HG02852 (cell line): ENCODE results near the gene OXCT1.
A peak's percentile ranks its signal among the peaks of the same experiment; 100 is the strongest.
"Not testable (repeated sequence)": the region's sequence is repeated elsewhere in the genome, so short reads cannot be mapped to it uniquely, and the experiment has no call there.

Source experiments
- ATAC-seq: cut with Tn5 transposase; IDR thresholded peaks from one replicate; pipeline ENCODE4 v1.9.1; 2021; ENCODE audit warnings: mild to moderate bottlenecking, moderate library complexity; ENCODE audit not compliant: unreplicated experiment

The OXCT1 gene

GRCh38 chr5:41831155-41831554 lies 39.1 kb downstream of the OXCT1 start:
- ATAC-seq: peak; percentile 74

- ATAC-seq: no peak
Measured at GRCh38 chr5:41827792-41828191, 42.4 kb downstream of the OXCT1 start.

- no peak for ATAC-seq
Measured at GRCh38 chr5:41822036-41822435, 48.2 kb downstream of the OXCT1 start.

- no peak for ATAC-seq
Measured at GRCh38 chr5:41821051-41821450, 49.2 kb downstream of the OXCT1 start.

- no peak for ATAC-seq
Measured at GRCh38 chr5:41820150-41820549, 50.1 kb downstream of the OXCT1 start.

GRCh38 chr5:41817625-41818301 lies 52.5 kb downstream of the OXCT1 start:
- ATAC-seq: no peak

GRCh38 chr5:41815663-41816229 lies 54.5 kb downstream of the OXCT1 start:
- ATAC-seq: no peak

GRCh38 chr5:41815261-41815660 lies 55.0 kb downstream of the OXCT1 start:
- no peak for ATAC-seq

- not testable (repeated sequence) for ATAC-seq
Measured at GRCh38 chr5:41814306-41814705, 55.9 kb downstream of the OXCT1 start.

GRCh38 chr5:41812156-41812555 lies 58.1 kb downstream of the OXCT1 start:
- no peak for ATAC-seq

GRCh38 chr5:41809128-41809527 lies 61.1 kb downstream of the OXCT1 start:
- no peak for ATAC-seq

- ATAC-seq: no peak
Measured at GRCh38 chr5:41808294-41808693, 61.9 kb downstream of the OXCT1 start.

GRCh38 chr5:41797662-41798061 lies 72.6 kb downstream of the OXCT1 start:
- no peak for ATAC-seq

- ATAC-seq: no peak
Measured at GRCh38 chr5:41796061-41796460, 74.2 kb downstream of the OXCT1 start.

GRCh38 chr5:41795125-41795524 lies 75.1 kb downstream of the OXCT1 start:
- ATAC-seq: no peak

- ATAC-seq: no peak
Measured at GRCh38 chr5:41794471-41794870, 75.8 kb downstream of the OXCT1 start.

GRCh38 chr5:41793141-41793770 lies 77.0 kb downstream of the OXCT1 start:
- ATAC-seq: no peak

GRCh38 chr5:41790038-41790776 lies 80.0 kb downstream of the OXCT1 start:
- no peak for ATAC-seq

- no peak for ATAC-seq
Measured at GRCh38 chr5:41789434-41789833, 80.8 kb downstream of the OXCT1 start.

GRCh38 chr5:41788941-41789368 lies 81.3 kb downstream of the OXCT1 start:
- ATAC-seq: no peak

- ATAC-seq: no peak
Measured at GRCh38 chr5:41787265-41787664, 83.0 kb downstream of the OXCT1 start.

GRCh38 chr5:41785061-41785460 lies 85.2 kb downstream of the OXCT1 start:
- no peak for ATAC-seq
